Endothelial cell of umbilical vein (primary cell): Measurements from ENCODE around the gene KCNB1. TPM values are rescaled to one million over a fixed set of nuclear protein-coding genes. Genes with fewer than 3 reads are reported as not detected.

ENCODE experiments used
- BruUV-seq: library from RNA; stranded (reverse); fragments of 400-500 nt; replicated peaks from 2 replicates; lab custom pipeline; 2021; lab: Mats Ljungman, UMichigan
- CTCF ChIA-PET: fragments of 300-600, 350-600 bp; sonication (Branson Sonifier 250); formaldehyde crosslinking; loops from one replicate; lab custom pipeline; 2021; ENCODE audit warnings: antibody characterized with exemption, inconsistent platforms; lab: Charles Lee
- POLR2A ChIA-PET: fragments of 300-600, 350-600 bp; sonication (Branson Sonifier 250); formaldehyde crosslinking; loops from one replicate; lab custom pipeline; 2021; ENCODE audit warnings: antibody characterized with exemption, inconsistent platforms; lab: Charles Lee
- DNase-seq: peaks from one replicate; pipeline ENCODE4 v3.0.0-alpha.2; 2011; ENCODE audit warnings: low read depth, low spot score
- FAIRE-seq: peaks from 2 replicates; lab custom pipeline; 2011; peaks lifted over from hg19 to GRCh38; lab: Jason Lieb, UNC
- H2AFZ ChIP-seq: 2 replicates; pipeline ENCODE4 v1.6.0; 2012; ENCODE audit warnings: low read depth, low read length, control low read depth, inconsistent platforms
- H3K27ac ChIP-seq: 2 replicates; pipeline ENCODE4 v1.5.1; 2011; ENCODE audit warnings: low read depth, mild to moderate bottlenecking, control low read depth, low read length, moderate library complexity; ENCODE audit not compliant: insufficient read depth
- H3K27me3 ChIP-seq, 2 experiments: 2 replicates each; pipeline versions ENCODE4 v1.6.0 to v1.6.1; 2011; ENCODE audit warnings: low read length in 2 of 2, mixed read lengths in 1 of 2; ENCODE audit not compliant: control insufficient read depth in 2 of 2, insufficient read depth in 2 of 2
- H3K36me3 ChIP-seq, 2 experiments: 2 replicates in 1 of 2; 3 replicates in 1 of 2; pipeline ENCODE4 v1.5.1; 2011; ENCODE audit warnings: low read length in 2 of 2, mild to moderate bottlenecking in 1 of 2, moderate library complexity in 1 of 2; ENCODE audit not compliant: control insufficient read depth in 2 of 2, insufficient read depth in 2 of 2; ENCODE audit errors: extremely low read depth in 1 of 2
- H3K4me1 ChIP-seq: 3 replicates; pipeline ENCODE4 v1.5.1; 2011; ENCODE audit warnings: mild to moderate bottlenecking, low read length; ENCODE audit not compliant: control insufficient read depth, insufficient read depth; ENCODE audit errors: extremely low read depth
- H3K4me2 ChIP-seq: 2 replicates; pipeline ENCODE4 v1.6.1; 2011; ENCODE audit warnings: low read length, control low read depth, mixed read lengths; ENCODE audit not compliant: insufficient read depth
- H3K4me3 ChIP-seq, 3 experiments: fragments of 200-600 bp in 1 of 3; sonication (generic), shearing (Covaris generic) in 1 of 3; replicated peaks in 1 of 3; 2 replicates each; pipeline ENCODE4 v1.5.1; 2011 to 2016; ENCODE audit warnings: control low read depth in 3 of 3, low read length in 3 of 3, mild to moderate bottlenecking in 2 of 3, inconsistent platforms in 1 of 3, low read depth in 1 of 3, moderate library complexity in 1 of 3; ENCODE audit not compliant: insufficient read depth in 1 of 3
- H3K79me2 ChIP-seq: 2 replicates; pipeline ENCODE4 v1.6.0; 2012; ENCODE audit warnings: low read length, inconsistent platforms; ENCODE audit not compliant: control insufficient read depth, insufficient read depth
- H3K9ac ChIP-seq: replicated peaks from 2 replicates; pipeline ENCODE3; 2011; ENCODE audit warnings: low read length, control low read depth; ENCODE audit not compliant: insufficient read depth; ENCODE audit errors: extremely low read depth
- H3K9me1 ChIP-seq: replicated peaks from 3 replicates; pipeline ENCODE4 v1.6.0; 2011; ENCODE audit warnings: mild to moderate bottlenecking, low read length; ENCODE audit not compliant: control insufficient read depth, insufficient read depth; ENCODE audit errors: extremely low read depth
- H3K9me3 ChIP-seq: replicated peaks from 2 replicates; pipeline ENCODE4 v1.5.1; 2012; ENCODE audit warnings: low read length, inconsistent platforms; ENCODE audit not compliant: control insufficient read depth, insufficient read depth
- H4K20me1 ChIP-seq: replicated peaks from 2 replicates; pipeline ENCODE3; 2011; ENCODE audit warnings: mild to moderate bottlenecking, low read length; ENCODE audit not compliant: control insufficient read depth, insufficient read depth; ENCODE audit errors: extremely low read depth
- EZH2 ChIP-seq: IDR thresholded peaks from 2 replicates; pipeline ENCODE4 v1.6.1; 2012; ENCODE audit warnings: borderline replicate concordance, low read depth, mild to moderate bottlenecking, moderate library complexity, low read length, inconsistent platforms; ENCODE audit not compliant: severe bottlenecking
- FOS ChIP-seq: IDR thresholded peaks from 2 replicates; pipeline ENCODE4 v1.6.1; 2011; ENCODE audit warnings: mild to moderate bottlenecking, low read length, moderate library complexity, borderline replicate concordance; ENCODE audit not compliant: insufficient read depth
- GATA2 ChIP-seq: IDR thresholded peaks from 2 replicates; pipeline ENCODE4 v1.7.0; 2011; ENCODE audit warnings: low read depth, mild to moderate bottlenecking, moderate library complexity, mixed read lengths, low read length; ENCODE audit not compliant: insufficient read length, insufficient read depth
- JUN ChIP-seq: IDR thresholded peaks from 2 replicates; pipeline ENCODE4 v1.6.1; 2011; ENCODE audit warnings: borderline replicate concordance, low read depth; ENCODE audit not compliant: insufficient read length, insufficient read depth
- MYC ChIP-seq: IDR thresholded peaks from one replicate; pipeline ENCODE4 v1.6.1; 2011; ENCODE audit warnings: mild to moderate bottlenecking, low read depth, low read length
- POLR2A ChIP-seq: IDR thresholded peaks from 2 replicates; pipeline ENCODE4 v1.6.1; 2012; ENCODE audit warnings: low read depth, mild to moderate bottlenecking, control low read depth, low read length
- POLR2AphosphoS5 ChIP-seq: IDR thresholded peaks from 2 replicates; pipeline ENCODE4 v1.6.1; 2012; ENCODE audit warnings: low read depth, mild to moderate bottlenecking, control low read depth, low read length, moderate library complexity; ENCODE audit not compliant: insufficient read depth
- dilution Hi-C: fragments of 300-500 bp; cut with MboI; formaldehyde crosslinking; loops from one replicate; pipeline ENCODE4 v1.15.0; 2019; ENCODE audit warnings: low sequenced_read_pairs; ENCODE audit not compliant: extremely low pct_ligation_motif_present
- intact Hi-C: fragments of 100-400 bp; cut with micrococcal nuclease; formaldehyde crosslinking; loops from one replicate; pipeline ENCODE4 v1.10.0; 2022
- polyA plus RNA-seq, 4 experiments: library from polyadenylated mRNA; depleted of rRNA in 3 of 4; stranded (reverse) in 3 of 4; unstranded in 1 of 4; fragments of >200 nt; gene quantifications; 2 replicates each; pipeline versions ENCODE4 v1.2.1 to v1.2.3, GENCODE V29; 2011 to 2012; ENCODE audit warnings: missing spikeins in 1 of 4
- total RNA-seq: library from RNA; stranded (reverse); gene quantifications from 2 replicates; pipeline ENCODE4 v1.2.3, GENCODE V29; 2021
- TF ChIP-seq, protein P1 (sequence below): IDR thresholded peaks from 2 replicates; pipeline ENCODE4 v1.6.1; 2011; ENCODE audit not compliant: insufficient read depth, insufficient read length
- TF ChIP-seq, protein P2 (sequence below), 2 donors: IDR thresholded peaks; 1 replicate in 1 of 2; 2 replicates in 1 of 2; pipeline ENCODE4 v1.5.1; 2011; ENCODE audit warnings: low read length in 2 of 2, mild to moderate bottlenecking in 2 of 2, moderate library complexity in 2 of 2, control low read depth in 1 of 2, inconsistent platforms in 1 of 2, low read depth in 1 of 2; ENCODE audit not compliant: insufficient read depth in 1 of 2; ENCODE audit errors: extremely low read depth in 1 of 2

The KCNB1 gene
- total and polyA plus RNA-seq, 2 donors (not counting 3 experiments of a cell fraction or from before 2014, with no cell fraction given), result not detected

DNA sequence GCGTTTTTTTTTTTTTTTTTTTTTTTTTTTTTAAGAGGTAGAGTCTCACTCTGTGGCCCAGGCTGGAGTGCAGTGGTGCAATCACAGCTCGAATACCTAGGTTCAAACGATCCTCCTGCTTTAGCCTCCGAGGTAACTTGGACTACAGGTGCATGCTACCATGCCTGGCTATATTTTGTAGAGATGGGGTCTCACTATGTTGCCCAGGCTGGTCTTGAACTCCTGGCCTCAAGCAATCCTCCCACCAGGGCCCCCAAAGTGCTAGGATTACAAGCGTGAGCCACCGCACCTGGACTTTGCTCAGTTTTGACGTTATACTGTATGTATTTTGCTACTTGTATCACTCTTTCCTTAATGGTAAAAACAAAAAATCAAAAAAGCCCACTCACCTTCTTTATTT lies 103.1 kb downstream of the KCNB1 start:
- H3K27ac ChIP-seq, result no peak overlapping the region
- no peaks in the 10 kb centered on the region for H4K20me1 ChIP-seq
- POLR2A ChIA-PET, result no interaction called here
- H3K79me2 ChIP-seq, result no peaks in the 10 kb centered on the region
- FAIRE-seq, result no peak
- no TSS peak for BruUV-seq
- TF ChIP-seq FOS, result no peak
- no peak for TF ChIP-seq POLR2A
- TF ChIP-seq, protein P1, sequence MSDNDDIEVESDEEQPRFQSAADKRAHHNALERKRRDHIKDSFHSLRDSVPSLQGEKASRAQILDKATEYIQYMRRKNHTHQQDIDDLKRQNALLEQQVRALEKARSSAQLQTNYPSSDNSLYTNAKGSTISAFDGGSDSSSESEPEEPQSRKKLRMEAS, result no peak
- TF ChIP-seq JUN, result no peak
- TF ChIP-seq POLR2AphosphoS5, result no peak
- TF ChIP-seq, protein P2, sequence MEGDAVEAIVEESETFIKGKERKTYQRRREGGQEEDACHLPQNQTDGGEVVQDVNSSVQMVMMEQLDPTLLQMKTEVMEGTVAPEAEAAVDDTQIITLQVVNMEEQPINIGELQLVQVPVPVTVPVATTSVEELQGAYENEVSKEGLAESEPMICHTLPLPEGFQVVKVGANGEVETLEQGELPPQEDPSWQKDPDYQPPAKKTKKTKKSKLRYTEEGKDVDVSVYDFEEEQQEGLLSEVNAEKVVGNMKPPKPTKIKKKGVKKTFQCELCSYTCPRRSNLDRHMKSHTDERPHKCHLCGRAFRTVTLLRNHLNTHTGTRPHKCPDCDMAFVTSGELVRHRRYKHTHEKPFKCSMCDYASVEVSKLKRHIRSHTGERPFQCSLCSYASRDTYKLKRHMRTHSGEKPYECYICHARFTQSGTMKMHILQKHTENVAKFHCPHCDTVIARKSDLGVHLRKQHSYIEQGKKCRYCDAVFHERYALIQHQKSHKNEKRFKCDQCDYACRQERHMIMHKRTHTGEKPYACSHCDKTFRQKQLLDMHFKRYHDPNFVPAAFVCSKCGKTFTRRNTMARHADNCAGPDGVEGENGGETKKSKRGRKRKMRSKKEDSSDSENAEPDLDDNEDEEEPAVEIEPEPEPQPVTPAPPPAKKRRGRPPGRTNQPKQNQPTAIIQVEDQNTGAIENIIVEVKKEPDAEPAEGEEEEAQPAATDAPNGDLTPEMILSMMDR (IDR thresholded peaks at IDR 0.05; ENCODE audit: extremely low read depth in 1 of 2, insufficient read depth in 1 of 2, low read depth in 1 of 2, low read length in 2 of 2), result no peak
- no peak for TF ChIP-seq GATA2
- no peak for TF ChIP-seq EZH2
- no peak for TF ChIP-seq MYC
- no peaks in the 10 kb centered on the region for H3K4me1 ChIP-seq
- intact Hi-C loops (no loop called here), dilution Hi-C loops (no loop called here)
- H3K9me1 ChIP-seq, result no peaks in the 10 kb centered on the region
- H3K9me3 ChIP-seq, result no peaks in the 10 kb centered on the region
- no peak overlapping the region for H3K4me2 ChIP-seq
- H2AFZ ChIP-seq, result no peak overlapping the region
- no peaks in the 10 kb centered on the region for H3K36me3 ChIP-seq
- H3K4me3 ChIP-seq, result no peak overlapping the region
- no peak overlapping the region for H3K9ac ChIP-seq
- DNase-seq, result no peak
- CTCF ChIA-PET, result interaction anchor here (1.0 kb wide), 1 partner anchor 13 kb away, joined by 3 read pairs; no protein-coding TSS in a partner anchor
- peaks cover 0 to 4% of the 10 kb centered on the region in 2 experiments for H3K27me3 ChIP-seq
